Measurements from ENCODE around the gene POM121C. TPM values are rescaled to one million over a fixed set of nuclear protein-coding genes. Genes with fewer than 3 reads are reported as not detected.
"Not testable (repeated sequence)": the region's sequence is repeated elsewhere in the genome, so short reads cannot be mapped to it uniquely, and the experiment has no call there.

The POM121C gene
- 21.6 TPM for total RNA-seq

DNA sequence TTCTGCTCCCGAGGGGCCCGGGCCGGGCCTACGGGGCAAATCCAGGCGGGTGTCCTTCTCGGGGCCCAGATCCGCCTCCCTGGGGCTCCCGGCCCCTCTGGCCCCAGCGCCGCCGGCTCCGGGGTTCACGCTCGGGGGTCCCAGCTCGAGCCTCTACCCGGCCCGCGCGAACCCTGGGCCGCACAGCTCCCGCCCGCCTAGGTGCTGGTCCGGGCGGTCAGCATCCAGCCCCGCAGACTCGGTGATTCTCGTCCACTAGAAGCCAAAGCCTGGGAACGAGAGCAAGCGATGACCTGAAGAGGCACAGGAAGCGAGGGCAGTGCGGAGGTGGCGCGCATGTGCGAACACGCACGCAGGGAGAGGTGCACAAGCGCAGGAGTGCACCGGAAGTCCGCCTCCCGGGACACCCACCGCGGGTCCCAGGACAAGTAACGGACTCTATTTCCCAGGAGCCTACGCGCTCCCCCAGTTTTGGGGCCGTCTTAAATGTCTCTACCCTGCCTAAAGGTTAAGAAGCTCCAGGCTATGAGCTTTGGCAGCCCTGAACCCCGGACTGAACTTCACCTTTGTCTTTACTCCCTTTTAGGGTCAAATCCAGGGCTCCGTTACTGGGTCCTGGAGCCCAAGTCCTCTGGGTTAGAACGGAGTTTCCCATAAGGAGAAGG is at the start of gene POM121C:
POM121C (minus strand) TSS at position 321 of the 665 bp plus-strand sequence. CDS start 44,803 bp downstream, outside the sequence.
- H3K4me3 ChIP-seq: peak within 1 kb of the TSS; percentile 63 to 69
- intact Hi-C loops (cut with DNase I): not testable (repeated sequence)

DNA sequence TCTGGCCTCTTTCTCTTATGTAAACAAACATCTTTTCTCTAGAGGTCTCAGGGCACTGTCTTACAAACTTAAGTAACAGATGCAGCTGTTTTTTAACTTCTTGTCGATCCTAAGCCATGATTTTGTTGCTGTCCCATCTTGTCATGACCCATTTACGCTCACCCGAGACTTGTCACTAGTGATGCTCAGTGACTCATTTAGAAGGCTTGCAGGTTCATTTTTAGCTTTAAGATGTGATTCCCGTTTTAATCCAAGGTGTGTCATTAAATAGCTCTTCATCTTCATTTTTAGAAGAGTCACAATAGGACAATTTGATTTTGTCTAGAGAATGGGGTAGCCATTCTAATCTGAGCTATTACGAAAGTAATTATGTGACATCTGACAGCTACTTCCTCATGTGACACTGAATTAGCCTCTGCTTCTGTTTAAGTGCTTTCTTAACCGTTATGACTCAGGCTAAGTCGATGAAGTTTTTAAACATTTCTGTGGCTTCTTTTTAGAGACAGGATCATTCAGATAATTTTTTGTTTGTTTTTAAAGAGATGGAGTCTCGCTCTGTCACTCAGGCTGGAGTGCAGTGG is 48.7 kb upstream of the POM121C start:
- no peak overlapping the region for H3K4me3 ChIP-seq
- no peaks in the 10 kb centered on the region for H3K27me3 ChIP-seq
- intact Hi-C loops (cut with DNase I): no loop called here
- no peaks in the 10 kb centered on the region for H3K4me1 ChIP-seq
- no peak for TF ChIP-seq POLR2A (IDR thresholded peaks at IDR 0.05)
- no peak for TF ChIP-seq POLR2AphosphoS5 (IDR thresholded peaks at IDR 0.05; ENCODE audit: insufficient read depth in 1 of 2, low read depth in 1 of 2)
- TF ChIP-seq, protein P1, sequence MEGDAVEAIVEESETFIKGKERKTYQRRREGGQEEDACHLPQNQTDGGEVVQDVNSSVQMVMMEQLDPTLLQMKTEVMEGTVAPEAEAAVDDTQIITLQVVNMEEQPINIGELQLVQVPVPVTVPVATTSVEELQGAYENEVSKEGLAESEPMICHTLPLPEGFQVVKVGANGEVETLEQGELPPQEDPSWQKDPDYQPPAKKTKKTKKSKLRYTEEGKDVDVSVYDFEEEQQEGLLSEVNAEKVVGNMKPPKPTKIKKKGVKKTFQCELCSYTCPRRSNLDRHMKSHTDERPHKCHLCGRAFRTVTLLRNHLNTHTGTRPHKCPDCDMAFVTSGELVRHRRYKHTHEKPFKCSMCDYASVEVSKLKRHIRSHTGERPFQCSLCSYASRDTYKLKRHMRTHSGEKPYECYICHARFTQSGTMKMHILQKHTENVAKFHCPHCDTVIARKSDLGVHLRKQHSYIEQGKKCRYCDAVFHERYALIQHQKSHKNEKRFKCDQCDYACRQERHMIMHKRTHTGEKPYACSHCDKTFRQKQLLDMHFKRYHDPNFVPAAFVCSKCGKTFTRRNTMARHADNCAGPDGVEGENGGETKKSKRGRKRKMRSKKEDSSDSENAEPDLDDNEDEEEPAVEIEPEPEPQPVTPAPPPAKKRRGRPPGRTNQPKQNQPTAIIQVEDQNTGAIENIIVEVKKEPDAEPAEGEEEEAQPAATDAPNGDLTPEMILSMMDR (IDR thresholded peaks at IDR 0.05): no peak
- H3K9me3 ChIP-seq: no peaks in the 10 kb centered on the region
- DNase-seq (ENCODE audit: extremely low spot score in 2 of 2): no peak
- H3K36me3 ChIP-seq: peaks cover 0 to 23% of the 10 kb centered on the region in 2 donors
- H3K27ac ChIP-seq: no peak overlapping the region

More for the DNA sequence above, at the start of gene POM121C:
- peak; percentile 94 to 95 for DNase-seq (ENCODE audit: extremely low spot score in 2 of 2)
- H3K36me3 ChIP-seq, H3K4me1 ChIP-seq, H3K27me3 ChIP-seq, H3K9me3 ChIP-seq: not testable (repeated sequence)
- TF ChIP-seq POLR2AphosphoS5 (IDR thresholded peaks at IDR 0.05; ENCODE audit: insufficient read depth in 1 of 2, low read depth in 1 of 2): peak; percentile 71 to 80
- peak within 1 kb of the TSS; percentile 70 for H3K27ac ChIP-seq

DNA sequence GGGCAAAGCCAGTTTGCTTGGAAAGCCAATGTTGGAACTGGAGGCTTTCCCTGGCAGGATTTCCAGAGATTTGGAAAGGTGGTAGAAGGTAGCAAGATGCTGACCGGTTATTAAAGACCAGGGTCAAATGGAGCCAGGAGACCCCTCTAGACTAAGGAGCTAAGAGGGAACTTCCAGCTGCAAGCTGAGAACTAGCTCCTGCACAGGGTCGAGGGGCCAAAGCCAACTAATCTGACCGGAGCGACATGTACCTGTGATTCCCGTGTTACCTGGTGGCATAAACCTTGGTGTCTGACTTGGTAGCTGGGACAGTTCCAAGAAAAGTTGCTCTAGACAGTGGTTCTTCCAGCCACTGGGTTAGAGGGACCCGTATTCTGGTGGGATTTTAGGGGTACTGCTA is 47.8 kb upstream of the POM121C start:
- H3K27me3 ChIP-seq: no peaks in the 10 kb centered on the region
- H3K9me3 ChIP-seq: no peaks in the 10 kb centered on the region
- intact Hi-C loops (cut with DNase I): no loop called here
- TF ChIP-seq POLR2A (IDR thresholded peaks at IDR 0.05): no peak
- TF ChIP-seq POLR2AphosphoS5 (IDR thresholded peaks at IDR 0.05; ENCODE audit: insufficient read depth in 1 of 2, low read depth in 1 of 2): no peak
- TF ChIP-seq, protein P1 (IDR thresholded peaks at IDR 0.05): no peak
- DNase-seq (ENCODE audit: extremely low spot score in 2 of 2): no peak
- H3K4me3 ChIP-seq: no peak overlapping the region
- no peak overlapping the region for H3K27ac ChIP-seq
- peaks cover 0 to 17% of the 10 kb centered on the region in 2 donors for H3K36me3 ChIP-seq
- H3K4me1 ChIP-seq: no peaks in the 10 kb centered on the region

DNA sequence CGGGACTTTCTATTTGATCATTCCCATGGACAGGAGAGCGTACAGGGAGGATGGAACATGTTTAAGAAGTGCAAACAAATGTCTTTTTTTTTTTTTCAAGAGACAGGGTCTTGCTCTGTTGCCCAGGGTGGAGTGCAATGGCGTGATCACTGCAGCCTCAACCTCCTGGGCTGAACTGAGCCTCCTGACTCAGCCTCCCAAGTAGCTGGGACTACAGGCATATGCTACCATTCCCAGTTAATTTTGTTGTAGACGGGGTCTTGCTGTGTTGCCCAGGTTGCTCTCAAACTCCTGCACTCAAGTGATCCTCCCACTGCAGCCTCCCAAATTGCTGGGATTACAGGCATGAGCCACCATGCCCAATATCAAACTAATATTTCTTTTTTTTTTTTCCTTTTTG is 46.5 kb upstream of the POM121C start:
- no peak for DNase-seq (ENCODE audit: extremely low spot score in 2 of 2)
- peaks cover 0 to 14% of the 10 kb centered on the region in 2 donors for H3K36me3 ChIP-seq
- H3K9me3 ChIP-seq: no peaks in the 10 kb centered on the region
- no peak overlapping the region for H3K27ac ChIP-seq
- peaks cover 5% of the 10 kb centered on the region for H3K4me1 ChIP-seq
- TF ChIP-seq POLR2A (IDR thresholded peaks at IDR 0.05) (no peak), POLR2AphosphoS5 (IDR thresholded peaks at IDR 0.05; ENCODE audit: insufficient read depth in 1 of 2, low read depth in 1 of 2) (no peak)
- TF ChIP-seq, protein P1 (IDR thresholded peaks at IDR 0.05): no peak
- no peaks in the 10 kb centered on the region for H3K27me3 ChIP-seq
- intact Hi-C loops (cut with DNase I): no loop called here
- H3K4me3 ChIP-seq: no peak overlapping the region

DNA sequence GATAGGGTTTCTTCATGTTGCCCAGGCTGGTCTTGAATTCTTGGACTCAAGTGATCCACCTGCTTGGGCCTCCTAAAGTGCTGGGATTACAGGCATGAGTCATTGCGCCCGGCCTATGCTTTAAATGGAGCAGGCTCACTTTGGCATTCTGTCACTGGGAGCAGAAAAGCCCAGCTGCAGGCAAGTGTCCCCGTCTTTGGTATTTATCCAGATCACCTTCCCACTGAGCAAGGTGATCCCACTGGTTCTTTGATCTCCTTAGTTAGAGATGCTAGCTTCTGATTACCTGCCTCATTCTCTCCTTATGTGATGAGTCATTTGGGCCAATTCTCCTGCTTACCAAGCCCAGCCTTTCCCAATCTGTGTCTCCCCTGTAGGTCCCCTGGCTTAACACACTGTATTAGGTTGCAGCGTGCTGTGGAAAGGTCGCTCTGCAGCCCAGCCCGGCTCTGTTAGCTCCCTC is 45.3 kb upstream of the POM121C start:
- Histone ChIP-seq H3K4me1 (peaks cover 15% of the 10 kb centered on the region), H3K9me3 (no peaks in the 10 kb centered on the region), H3K4me3 (no peak overlapping the region), H3K36me3 (peaks cover 0 to 2% of the 10 kb centered on the region in 2 donors), H3K27ac (no peak overlapping the region), H3K27me3 (no peaks in the 10 kb centered on the region)
- intact Hi-C loops (cut with DNase I): no loop called here
- DNase-seq (ENCODE audit: extremely low spot score in 2 of 2): no peak
- TF ChIP-seq, protein P1 (IDR thresholded peaks at IDR 0.05): no peak
- TF ChIP-seq POLR2A (IDR thresholded peaks at IDR 0.05) (no peak), POLR2AphosphoS5 (IDR thresholded peaks at IDR 0.05; ENCODE audit: insufficient read depth in 1 of 2, low read depth in 1 of 2) (no peak)

DNA sequence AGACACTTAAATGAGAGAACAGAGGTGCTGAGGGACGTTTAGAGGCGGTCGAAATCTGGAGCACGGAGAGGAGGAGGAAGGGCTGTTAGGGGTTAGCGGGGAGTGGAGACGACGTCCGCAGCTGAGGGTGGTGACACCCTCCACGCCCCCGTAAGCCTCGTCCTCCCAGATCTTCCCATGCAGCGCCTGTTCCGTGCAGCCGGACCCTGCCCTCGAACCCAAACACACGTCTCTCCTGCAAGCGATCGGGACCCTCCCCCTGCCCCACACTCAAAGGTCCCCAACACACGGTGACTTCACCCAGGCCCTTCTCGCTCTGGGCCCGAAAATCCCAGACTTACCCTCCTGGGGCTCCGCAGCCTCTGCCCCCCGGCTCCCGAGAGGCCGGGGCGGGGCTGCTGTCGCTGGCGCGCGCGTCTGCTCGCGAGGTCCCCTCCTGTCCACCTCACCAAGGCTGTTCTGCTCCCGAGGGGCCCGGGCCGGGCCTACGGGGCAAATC is 41.2 kb upstream of the POM121C start:
- intact Hi-C loops (cut with DNase I); DNase-seq (ENCODE audit: extremely low spot score in 2 of 2); H3K27me3 ChIP-seq; H3K9me3 ChIP-seq: not testable (repeated sequence)
- peak overlapping the region; percentile 22 for H3K27ac ChIP-seq
- peaks cover 0 to 27% of the 10 kb centered on the region in 2 donors for H3K36me3 ChIP-seq
- H3K4me3 ChIP-seq: peak overlapping the region; percentile 63 to 81
- peaks cover 23% of the 10 kb centered on the region for H3K4me1 ChIP-seq

DNA sequence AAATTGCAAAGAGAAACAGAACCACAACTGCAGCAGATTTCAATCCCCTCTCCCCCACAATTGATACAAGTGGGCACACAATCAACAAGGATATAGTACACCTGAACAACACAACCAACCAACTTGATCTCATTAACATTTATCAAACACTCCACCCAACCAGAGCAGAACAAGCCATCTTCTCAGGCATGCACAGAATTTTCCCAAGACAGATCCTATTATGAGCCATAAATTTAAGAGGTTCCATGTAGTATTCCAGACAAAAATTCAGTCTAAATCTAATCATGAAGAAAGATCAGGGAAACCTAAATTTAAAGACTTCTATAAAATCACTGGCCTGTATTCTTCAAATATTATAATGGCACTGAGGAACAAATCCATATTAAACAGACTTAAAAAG is 35.6 kb upstream of the POM121C start:
- H3K36me3 ChIP-seq: peaks cover 0 to 27% of the 10 kb centered on the region in 2 donors

DNA sequence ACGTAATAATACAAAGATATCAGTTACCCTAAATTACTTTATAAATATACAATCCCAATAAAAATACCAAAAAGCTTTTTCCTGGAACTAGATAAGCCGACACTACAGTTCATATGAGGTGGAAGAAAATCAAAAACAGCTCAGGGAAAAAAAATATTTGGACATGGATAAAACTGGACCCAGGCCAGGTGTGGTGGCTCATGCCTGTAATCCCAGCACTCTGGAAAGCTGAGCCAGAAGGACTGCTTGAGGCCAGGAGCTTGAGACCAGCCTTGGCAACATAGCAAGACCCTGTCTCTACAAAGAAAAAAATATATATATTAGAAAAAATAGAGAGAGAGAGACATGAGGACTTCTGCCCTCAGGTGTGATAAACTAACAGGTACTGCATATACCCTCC is 32.7 kb upstream of the POM121C start:
- intact Hi-C loops (cut with DNase I); DNase-seq (ENCODE audit: extremely low spot score in 2 of 2); H3K9me3 ChIP-seq; H3K4me3 ChIP-seq; H3K27ac ChIP-seq; H3K27me3 ChIP-seq; H3K36me3 ChIP-seq; H3K4me1 ChIP-seq: not testable (repeated sequence)

More for the DNA sequence above, 35.6 kb upstream of the POM121C start:
- H3K27ac ChIP-seq; H3K9me3 ChIP-seq; DNase-seq (ENCODE audit: extremely low spot score in 2 of 2); H3K27me3 ChIP-seq; intact Hi-C loops (cut with DNase I); H3K4me3 ChIP-seq: not testable (repeated sequence)
- H3K4me1 ChIP-seq: peaks cover 11% of the 10 kb centered on the region

Data from vagina (tissue), 2 donors.